GM19035 (cell line): ENCODE results near the gene C17orf67.

Source experiments
- ATAC-seq: cut with Tn5 transposase; IDR thresholded peaks from one replicate; pipeline ENCODE4 v1.9.1; 2021; ENCODE audit not compliant: unreplicated experiment

Gene C17orf67

GRCh38 chr17:56809106-56809819 is 24.5 kb downstream of the C17orf67 start:
- no peak for ATAC-seq

GRCh38 chr17:56808503-56808902 is 25.2 kb downstream of the C17orf67 start:
- ATAC-seq: no peak

GRCh38 chr17:56807723-56808122 is 26.0 kb downstream of the C17orf67 start:
- no peak for ATAC-seq

DNA sequence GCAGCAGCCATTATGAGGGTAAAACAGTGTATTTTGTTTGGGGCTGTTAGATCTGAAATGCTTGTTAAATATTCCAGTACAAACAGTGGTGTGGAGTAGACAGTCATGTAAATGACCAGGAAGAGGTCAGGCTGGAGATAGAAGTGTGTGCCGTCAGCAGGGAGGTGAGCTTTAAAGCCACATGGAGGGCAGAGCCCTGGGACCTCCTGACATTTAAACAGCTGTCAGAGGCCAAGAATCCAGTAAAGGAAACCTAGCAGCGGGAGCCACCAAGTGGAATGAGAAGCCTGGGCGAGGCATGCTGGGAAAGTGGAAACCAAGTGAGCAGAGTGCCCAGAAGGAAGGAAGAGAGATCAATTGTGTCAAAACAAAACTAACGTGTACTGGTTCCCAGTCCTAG is 26.8 kb downstream of the C17orf67 start:
- ATAC-seq: no peak

DNA sequence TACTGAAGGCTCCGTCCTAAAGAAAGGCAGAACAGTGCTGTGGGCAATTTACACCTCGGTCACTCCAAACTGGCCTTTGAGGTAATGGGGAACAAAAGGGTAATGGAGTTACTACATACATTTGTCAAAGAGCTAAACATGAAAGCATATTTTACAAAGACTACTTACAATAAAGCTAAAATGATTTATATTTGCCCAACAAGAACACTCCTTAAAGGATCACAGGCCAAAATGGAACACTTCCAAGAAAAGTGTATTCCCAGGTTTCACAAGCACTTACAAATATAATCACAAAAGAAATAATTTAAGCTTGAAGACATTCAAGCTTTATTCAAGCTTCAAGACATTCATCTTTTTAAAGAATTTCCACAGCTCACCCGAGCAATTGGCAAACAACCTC is 29.3 kb downstream of the C17orf67 start:
- no peak for ATAC-seq

DNA sequence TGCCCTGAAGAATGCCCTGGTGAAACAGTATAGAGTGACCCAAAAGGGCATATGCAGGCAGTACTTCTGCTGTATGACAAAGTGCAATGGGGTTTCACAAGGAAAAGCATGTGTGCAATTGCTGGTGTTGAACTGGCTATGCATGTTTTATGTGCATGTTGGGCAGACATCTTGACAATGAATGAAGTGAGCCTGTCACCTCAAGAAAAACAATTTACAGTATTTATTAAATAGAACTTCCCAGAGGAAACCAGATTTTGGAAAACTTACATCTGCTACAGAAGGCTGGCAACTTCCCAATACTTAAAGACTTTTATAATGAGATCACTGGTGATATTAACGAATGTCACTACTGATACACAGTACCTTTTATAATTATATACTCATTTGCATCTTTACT is 30.6 kb downstream of the C17orf67 start:
- no peak for ATAC-seq

DNA sequence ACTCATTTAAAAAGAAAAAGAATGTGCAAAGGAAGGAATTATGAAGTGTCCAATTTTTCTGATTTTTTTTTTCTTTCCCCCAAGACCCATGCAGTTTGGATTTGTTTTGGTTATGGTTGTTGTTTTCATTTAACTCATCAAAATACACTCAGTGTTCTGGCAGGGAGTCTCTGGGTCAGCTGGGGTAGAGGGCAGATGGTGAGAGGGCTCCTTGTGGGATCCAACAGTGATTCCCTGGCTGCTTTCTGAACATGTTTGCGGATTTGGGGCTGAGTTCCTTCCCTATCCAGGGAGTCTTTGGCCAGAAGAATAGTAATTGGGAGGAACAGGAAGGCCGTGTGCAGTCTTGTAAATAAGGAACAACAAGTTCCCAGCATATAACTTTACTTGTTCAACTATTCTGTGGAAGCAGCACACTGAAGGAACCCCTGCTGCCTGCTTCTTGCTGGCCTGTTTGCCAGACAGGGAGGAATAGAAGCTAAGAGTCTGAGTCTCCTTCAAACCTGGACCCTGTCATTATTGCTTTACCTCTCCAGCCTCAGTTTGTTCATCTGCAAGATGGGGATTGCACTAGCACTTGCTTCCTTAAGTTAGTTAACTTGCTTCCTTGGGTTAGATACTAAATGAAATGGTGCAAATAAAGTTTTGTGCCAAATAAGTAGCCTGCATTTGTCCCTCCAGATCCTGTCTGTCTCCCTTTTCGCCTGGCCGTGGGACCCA is 32.1 kb downstream of the C17orf67 start:
- ATAC-seq: no peak

GRCh38 chr17:56798916-56799315 is 34.8 kb downstream of the C17orf67 start:
- ATAC-seq: no peak

DNA sequence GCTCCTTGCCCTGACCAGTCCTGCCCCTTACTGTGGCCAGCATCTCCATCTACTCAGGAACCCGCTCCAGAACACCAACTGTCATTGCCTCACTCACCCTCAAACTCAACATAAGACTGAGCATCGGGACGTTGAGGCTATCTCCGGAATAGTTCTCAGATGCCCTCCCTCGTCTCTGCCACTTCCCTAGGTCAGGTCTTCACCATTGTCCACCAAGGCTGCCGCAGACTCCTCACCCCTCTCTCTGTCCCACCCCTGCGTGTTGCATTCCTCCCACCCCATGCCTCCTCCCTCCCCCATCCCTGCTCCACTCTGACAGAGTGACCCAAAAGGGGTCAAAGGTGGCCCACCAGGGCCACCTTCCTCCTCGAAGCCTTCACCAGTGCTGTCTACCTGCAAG is 37.2 kb downstream of the C17orf67 start:
- ATAC-seq: no peak

- no peak for ATAC-seq
Observed at GRCh38 chr17:56795221-56795865, 38.4 kb downstream of the C17orf67 start.

DNA sequence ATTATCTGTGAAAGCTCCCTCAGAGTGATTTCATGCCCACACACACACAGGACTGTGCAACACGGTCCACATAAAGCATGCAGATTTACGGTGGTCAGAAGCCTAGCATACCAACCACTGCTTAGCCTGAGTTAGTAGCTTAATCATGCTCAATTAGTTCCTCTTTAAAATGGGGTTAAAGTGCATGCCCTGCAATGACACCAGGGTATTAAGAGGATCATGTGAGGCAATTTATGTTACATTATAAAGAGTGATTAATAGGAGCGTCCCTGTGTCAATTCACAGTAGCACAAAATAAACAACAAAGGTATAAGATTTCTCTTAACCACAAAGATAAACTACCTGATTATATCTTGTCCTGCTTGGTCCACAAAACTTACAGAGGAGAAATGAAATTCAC is 39.8 kb downstream of the C17orf67 start:
- no peak for ATAC-seq

GRCh38 chr17:56793531-56793930 is 40.2 kb downstream of the C17orf67 start:
- no peak for ATAC-seq

DNA sequence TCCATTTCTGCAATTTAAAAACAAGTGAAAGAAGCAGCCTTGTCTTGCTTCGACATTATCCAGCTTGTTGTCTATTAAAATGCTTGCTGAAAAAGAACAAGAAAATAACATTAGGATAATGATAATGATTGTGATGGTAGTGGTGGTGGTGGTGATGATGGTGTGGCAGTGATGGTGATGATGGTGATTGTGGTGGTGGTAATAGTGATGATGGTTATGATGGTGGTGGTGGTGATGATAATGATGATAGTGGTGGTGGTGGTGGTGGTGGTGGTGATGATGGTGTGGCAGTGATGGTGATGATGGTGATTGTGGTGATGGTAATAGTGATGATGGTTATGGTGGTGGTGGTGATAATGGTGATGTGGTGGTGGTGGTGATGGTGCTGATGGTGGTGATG is 41.5 kb downstream of the C17orf67 start:
- no peak for ATAC-seq

GRCh38 chr17:56786989-56787482 is 46.7 kb downstream of the C17orf67 start:
- peak; percentile 84 for ATAC-seq

GRCh38 chr17:56785997-56786680 is 47.6 kb downstream of the C17orf67 start:
- ATAC-seq: no peak

GRCh38 chr17:56785405-56785804 is 48.3 kb downstream of the C17orf67 start:
- ATAC-seq: no peak

DNA sequence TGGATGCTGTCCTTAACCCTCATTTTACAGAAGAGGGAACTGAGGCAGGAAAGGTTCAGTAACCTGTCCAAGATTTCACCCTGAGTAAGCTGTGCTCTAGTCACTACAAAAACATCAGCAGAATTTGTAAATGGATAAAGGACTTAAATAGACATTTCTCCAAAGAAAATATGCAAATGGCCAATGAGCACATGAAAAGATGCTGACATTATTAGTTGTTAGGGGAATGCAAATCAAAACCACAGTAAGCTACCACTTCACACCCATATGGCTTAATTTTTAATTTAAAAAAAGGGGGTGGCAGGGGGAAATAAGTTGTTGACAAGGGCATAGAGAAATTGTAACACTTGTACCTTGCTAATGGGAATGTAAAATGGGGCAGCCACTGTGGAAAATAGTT is 51.4 kb downstream of the C17orf67 start:
- no peak for ATAC-seq

DNA sequence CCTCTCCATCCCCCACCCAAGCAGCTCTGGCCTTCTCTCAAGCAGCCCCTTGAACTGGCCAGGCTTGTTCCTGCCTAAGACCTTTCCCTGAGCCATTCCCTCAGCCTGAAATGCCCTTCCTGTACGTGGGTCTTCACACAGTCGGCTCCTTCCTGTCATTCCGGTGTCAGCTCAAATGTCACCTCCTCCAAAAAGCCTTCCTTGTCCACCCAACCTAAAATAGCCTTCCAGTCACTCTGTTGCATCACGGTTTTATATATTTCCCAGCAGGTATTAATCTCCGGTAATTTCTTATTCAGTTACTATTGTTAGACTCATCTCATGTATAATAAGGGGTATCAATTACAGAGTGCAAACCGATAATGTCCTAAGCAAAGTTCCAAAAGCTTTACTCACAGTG is 51.8 kb downstream of the C17orf67 start:
- no peak for ATAC-seq

GRCh38 chr17:56779898-56780777 is 53.6 kb downstream of the C17orf67 start:
- ATAC-seq: peak; percentile 96

- ATAC-seq: no peak
Observed at GRCh38 chr17:56779322-56779721, 54.4 kb downstream of the C17orf67 start.
